HG03060 (cell line): ENCODE results near the gene CCDC92B.

ENCODE experiments used
- ATAC-seq: cut with Tn5 transposase; IDR thresholded peaks from one replicate; pipeline ENCODE4 v1.9.1; 2021; ENCODE audit warnings: low read depth, moderate number of reproducible peaks; ENCODE audit not compliant: unreplicated experiment

Gene CCDC92B

DNA sequence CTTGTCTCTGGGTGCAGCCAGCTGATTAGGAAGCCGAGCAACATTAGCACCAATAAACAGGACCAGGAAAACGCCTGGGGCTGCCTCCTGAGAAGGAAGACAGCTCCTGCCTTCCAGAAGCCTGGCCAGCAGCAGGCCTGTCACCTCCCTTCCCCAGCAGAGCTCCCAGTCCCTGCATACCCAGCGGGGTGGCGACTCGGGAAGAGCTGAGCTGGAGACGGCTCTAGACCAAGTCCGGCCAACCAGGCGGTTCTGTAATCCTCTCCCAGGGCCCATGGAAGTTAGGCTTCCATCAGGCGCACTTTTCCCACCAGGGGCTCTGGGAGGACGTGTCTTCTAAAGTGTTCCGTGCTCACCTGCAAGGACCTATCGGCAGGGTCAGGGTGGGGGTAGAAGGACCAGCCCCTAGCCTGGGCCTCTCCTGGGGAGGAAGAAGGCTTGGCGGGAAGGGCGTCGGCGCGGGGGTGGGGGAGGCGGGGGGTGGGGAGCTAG is 25.9 kb downstream of the CCDC92B start:
- ATAC-seq: no peak

DNA sequence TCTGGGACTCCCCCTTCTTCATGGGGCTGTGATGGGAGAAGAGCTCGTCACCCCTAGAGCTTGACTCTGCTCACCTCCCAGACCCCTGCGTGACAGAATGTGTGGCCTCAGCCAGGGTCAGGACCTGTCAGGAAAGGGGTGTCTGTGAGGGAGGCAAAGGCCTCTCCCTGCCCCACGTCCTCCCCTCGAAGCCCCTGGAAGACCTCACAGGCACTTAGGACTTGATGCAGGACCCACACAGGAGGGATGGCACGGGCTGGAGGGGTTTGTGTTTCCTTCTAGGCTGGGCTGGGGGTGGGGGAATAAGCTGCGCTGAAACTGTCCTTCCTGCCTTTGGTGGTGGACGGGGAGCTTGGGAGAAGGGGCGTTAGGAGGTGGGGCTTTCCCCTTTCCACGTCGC is 26.8 kb downstream of the CCDC92B start:
- no peak for ATAC-seq

DNA sequence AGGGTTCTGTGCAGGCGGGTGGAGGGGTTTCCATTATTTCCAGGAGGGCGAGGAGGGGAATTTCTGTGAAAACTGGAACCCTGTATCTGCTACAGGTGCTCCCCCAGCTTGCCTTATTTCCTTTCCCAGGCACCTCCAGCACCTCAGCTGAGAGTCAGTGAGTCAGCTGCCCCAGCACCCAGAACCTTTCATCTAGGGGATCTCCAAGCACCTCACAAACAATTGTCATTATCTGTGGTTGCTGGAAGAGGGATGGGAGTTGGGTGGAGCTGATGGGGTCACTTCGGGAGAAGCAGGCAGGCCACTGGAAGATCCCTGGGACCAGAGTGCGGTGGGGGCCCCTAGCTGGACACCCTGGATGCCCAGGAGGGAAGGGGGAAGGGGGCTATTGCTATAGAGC is 27.8 kb downstream of the CCDC92B start:
- no peak for ATAC-seq

DNA sequence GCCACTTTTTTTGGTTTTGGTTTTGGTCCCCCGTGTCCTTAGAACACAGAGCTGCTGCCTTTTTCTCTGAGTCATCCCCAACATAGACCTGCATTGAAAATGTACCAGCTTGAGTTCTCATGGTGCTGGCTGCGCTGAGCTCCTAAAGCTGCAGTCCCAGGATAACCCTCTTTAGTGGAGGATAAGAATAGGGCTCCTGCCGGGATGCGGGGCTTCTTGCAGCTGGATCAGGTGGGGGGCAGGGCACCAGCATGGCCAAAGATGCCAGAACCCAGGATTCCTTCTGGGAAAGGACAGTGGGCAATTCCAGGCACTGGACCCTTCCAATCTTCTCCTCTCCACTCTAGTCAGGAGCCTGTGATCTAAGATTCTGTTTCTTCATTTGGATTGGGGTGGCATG is 29.6 kb downstream of the CCDC92B start:
- no peak for ATAC-seq

DNA sequence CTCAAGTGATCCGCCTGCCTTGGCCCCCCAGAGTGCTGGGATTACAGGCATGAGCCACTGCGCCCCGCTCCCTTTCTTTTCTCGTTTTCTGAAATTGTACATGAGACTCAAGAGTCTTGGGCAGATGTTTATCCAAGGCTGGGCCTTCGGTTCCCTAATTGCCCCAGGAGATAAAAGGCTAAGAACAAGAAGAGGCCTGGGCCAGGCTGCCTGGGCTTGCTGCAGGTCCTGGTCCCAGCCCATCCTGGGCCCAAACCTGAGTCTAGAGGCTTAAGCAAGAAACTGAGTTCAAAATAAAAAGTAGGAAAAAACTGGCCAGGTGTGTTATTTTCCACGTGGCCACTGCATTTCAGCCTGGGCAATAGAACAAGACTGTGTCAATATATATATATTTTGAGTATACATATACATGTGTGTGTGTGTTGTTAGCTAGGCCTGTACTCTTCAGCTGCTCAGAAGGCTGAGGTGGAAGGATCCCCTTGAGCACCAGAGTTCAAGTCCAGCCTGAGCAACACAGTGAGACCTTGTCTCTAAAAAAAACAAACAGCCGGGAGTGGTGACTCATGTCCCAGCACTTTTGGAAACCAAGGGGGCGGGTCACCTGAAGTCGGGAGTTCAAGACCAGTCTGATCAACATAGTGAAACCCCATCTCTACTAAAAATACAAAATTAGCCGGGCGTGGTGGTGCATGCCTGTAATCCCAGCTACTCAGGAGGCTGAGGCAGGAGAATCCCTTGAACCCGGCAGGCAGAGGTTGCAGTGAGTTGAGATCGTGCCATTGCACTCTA is 31.1 kb downstream of the CCDC92B start:
- ATAC-seq: no peak

DNA sequence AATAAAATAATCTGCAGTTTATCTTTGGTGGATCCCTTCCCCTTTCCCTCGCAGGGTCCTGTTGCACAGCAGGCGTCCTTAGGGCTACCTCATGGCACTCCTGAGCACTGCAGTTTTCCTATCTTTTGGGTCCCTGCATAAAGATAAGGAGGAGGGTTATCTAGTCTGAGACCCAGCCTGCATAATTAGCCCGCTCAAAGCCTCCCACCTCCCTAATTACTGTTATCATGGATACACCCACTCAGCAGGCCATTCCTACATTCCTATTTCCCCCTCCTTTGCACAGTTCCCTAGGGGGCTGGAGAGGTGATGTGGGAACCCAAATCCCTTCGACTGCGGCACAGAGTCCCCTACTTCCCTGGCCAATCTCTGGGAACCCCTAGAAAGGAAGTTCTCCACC is 32.8 kb downstream of the CCDC92B start:
- ATAC-seq: no peak

DNA sequence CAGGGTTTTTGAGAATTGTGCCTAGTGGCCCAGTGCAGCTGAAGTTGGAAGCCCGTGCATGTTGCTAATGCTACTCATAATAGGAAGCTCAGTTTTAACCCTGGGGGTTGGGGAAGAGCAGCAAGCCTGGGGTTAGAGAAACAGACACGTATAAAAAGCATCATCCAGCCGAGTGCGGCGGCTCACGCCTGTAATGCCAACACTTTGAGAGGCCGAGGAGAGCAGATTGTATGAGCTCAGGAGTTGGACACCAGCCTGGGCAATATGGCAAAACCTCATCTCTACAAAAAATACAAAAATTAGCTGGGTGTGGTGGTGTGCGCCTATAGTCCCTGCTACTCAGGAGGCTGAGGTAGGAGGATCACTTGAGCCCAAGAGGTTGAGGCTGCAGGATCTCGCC is 35.6 kb downstream of the CCDC92B start:
- no peak for ATAC-seq

DNA sequence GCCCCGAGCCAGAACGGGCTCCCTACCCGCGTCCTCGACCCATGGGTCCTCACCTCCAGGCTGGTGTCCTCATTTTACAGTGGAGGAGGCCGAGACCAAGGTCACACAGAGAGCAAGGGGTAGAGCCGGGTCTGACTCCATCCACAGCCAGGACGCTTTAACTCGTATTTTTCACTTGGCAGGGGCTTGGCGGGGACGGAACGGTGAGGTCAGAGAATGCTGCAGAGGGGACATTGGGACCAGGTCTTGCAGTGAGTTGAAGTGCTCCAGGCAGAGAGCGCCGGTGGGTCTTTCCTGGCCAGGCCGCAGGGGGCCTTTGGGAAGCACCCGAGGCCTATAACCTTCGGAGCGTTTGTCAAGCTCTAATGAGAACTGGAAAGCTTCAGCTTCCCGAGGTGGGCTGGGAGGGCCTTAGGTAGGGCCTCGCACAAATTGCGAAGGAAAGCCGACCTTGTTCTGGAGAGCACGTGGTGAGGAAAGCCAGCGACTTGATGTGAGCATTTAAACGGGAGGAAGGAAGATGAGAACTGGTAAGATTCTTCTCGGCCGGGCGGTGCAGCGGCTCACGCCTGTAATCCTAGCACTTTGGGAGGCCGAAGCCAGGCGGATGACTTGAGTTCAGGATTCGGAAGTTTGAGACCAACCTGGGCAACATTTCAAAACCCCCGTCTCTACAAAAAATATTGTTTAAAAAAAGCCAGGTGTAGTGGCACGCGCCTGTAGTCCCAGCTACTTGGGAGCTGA is 37.0 kb downstream of the CCDC92B start:
- no peak for ATAC-seq

DNA sequence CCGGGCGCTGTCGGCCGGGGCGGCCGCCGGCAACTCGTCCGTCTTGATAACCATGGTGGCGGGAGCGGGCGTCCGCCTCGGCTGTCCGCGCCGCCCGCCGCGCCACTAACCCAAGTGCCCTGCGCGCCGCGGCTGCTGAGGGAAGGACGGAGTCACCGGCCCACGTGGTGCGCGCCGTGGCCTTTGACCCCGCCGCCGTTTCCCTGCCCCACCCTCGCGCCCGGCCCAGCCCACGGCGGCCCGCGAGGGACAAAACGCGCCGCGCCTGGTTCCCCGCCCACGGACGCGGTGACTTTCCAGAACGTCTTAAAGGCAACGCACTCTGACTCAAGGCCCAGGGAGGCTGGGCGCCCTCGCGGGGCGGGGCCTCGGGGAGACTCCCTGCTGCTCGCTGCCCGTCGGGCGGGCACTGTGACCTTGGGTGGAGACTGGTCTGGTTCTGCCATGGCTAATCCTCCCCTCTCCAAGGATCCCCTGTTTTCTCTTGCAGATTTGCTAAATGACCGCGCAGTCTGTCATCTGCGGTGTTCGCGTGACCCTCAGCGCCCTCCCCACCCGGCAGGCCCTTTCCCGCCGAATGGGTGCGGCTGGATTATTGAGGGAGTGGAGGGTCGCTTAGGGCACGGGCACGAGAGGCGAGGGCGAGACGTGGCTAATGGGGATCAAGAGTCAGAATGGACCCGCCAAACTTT is 37.7 kb downstream of the CCDC92B start, which contains the start of gene CLUH:
TSS of gene CLUH (minus strand) at position 157 of the 692 bp plus-strand sequence. CDS start at position 54, 103 bp downstream.
- peak; percentile 72 for ATAC-seq

DNA sequence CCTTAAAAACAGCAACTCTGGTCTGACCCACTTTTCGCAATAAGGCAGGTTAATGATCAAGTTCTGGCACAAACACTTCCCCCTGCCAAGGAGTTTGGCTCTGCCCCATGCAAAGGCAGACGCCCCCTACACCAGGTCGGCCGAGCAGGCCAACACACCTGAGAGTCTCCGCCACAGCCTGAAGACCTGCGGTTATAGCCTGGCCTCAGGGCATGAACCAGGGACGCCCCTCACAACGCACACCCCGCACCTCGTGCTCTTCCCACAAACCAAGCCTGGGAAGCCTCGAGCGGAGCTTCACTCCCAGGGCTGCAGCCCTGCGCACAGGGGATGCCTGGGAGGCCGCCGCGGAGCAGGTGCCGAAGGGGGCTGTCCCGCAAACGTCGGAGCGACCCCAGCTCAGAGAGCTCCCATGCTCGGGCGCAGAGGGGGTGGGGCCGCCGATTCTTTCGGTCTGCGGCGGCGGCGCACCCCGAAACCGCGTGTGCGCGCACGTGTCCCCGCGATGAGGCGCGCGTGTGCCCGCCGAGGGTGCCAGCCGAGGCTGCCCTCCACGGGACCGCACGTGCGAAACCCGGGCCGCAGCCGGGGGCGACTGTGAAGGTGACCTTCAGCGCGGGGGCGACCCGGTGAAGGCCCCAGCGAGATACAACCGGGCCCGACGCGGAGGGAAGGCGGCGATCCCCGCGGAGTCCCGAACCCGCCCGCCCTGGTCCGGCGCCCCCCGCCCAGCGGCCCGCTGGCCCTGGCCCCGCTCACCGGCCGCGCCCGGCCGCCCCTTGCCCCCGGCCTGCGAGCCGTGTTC is 38.4 kb downstream of the CCDC92B start:
- ATAC-seq: no peak

DNA sequence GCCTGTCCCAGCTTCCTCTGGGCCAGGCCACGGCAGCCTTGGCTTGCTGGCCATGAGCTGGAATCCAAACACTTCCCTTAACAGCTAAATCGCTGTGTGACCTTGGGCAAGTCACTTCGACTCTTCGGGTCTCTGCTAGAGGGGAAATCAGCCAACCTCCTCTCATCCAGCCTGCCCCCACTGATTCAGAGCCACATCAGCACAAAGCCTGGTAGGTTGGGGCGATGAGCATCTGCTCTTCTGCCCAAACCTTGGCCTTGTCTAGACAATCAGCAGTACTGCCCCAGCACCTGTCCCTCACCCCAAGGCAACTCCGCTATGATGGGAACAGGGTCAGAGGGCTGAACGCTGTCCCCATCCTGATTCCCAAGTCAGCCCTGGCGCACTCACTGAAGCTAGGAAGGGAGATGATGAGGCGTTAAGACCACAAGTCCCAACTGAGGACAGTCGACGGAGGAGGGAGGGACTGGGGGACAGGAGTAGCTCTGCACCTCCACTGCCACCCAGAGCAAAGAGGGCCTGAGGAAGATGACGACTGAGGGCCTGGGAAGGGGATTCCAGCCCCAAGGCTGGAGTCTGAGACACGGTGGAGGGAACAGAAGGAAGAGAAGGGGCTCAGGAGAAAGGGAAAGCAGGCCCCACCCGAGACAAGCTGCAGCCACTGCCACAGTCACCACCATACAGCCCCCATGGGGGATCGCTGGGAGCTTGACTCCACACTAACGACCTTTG is 39.2 kb downstream of the CCDC92B start:
- ATAC-seq: no peak

DNA sequence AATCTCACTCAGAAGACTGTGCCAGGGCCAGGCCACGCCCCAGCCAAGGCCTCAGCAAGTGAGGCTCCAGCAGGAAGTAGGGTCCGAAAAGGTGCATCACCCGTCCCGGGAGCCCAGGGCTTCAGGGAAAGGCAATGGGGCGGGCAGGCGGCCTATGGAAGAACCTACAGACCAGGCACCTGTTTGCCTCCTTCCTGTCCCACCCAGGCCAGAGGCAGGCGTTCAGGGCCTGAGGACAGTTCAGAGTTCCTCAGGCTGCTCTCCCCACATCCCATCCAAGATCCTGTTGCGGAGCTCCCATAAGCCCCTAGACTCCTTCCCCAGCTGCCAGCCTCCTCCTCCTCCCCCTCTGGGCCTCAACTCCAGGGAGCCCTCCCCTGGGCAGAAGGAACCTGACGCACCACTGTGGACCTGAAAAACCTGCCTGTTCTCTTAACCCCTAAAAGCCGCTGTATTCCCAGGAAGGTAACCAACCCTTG is 40.2 kb downstream of the CCDC92B start:
- ATAC-seq: no peak

DNA sequence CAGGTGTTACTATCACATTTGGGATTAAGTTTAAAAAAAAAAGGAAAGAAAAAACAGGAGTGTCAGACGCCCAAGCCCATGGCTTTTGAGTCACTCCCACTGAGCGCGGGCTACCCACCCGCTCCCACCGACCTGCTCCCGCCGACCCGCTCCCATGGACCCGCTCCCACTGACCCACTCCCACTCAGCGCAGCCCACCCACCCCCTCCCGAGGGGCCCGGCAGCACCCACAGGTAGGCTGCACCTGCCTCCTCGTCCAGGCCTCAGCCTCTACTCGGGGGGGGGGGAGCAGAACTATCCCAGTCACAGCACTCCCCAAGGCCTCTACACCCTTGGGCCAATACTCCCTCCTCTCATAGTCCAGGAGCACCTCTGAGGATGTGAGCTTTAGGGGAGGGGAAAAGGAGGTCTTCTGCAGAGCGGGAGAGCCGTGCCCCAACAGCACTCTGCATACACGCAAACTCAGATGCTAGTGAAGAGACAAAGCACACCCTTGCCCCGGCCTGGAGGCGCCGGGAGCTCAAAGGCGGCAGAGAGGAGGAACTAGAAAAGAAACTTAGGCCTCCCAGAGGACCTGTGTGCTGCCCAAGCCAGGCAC is 40.8 kb downstream of the CCDC92B start:
- no peak for ATAC-seq

DNA sequence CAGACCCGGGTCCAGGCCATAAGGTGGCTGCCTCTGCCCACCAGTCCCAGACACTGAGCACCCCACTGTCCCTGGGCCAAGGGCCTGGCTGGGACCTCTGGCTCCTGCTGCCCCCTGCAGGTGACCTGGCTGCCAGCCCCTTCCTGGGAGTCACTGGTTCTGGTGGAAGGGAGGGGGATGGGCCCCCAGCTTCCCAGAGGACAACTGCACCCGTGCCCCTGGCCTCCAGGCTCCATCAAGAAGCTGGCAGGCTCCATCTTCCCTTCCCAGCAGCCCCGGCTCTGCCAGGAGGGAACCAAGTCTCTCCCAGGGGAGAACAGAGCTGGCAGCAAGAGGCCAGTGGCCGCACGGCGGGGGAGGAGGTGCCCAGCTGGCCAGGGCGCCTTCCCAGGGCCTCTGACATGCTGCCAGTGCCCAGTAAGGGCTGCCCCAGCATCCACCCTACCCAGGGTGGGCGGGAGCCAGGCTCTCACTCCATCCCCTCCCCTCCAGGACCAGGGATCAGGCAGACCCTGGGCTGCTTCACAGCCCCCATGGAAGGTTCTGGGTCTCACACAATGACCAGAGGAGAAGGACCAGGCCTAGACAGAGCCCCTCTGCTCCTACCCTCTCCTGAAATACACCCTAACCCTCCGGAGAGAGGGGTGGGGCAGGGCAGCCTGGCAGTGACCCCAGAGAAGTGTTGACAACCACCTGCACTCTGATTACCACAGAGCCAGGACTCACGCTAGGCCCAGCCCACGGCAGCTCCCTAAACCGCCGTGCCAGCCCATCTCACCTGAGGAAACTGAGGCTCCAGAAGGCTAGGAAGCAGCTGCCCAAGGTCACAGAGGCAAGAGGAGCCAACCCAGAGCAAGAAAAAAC is 41.5 kb downstream of the CCDC92B start:
- ATAC-seq: no peak

DNA sequence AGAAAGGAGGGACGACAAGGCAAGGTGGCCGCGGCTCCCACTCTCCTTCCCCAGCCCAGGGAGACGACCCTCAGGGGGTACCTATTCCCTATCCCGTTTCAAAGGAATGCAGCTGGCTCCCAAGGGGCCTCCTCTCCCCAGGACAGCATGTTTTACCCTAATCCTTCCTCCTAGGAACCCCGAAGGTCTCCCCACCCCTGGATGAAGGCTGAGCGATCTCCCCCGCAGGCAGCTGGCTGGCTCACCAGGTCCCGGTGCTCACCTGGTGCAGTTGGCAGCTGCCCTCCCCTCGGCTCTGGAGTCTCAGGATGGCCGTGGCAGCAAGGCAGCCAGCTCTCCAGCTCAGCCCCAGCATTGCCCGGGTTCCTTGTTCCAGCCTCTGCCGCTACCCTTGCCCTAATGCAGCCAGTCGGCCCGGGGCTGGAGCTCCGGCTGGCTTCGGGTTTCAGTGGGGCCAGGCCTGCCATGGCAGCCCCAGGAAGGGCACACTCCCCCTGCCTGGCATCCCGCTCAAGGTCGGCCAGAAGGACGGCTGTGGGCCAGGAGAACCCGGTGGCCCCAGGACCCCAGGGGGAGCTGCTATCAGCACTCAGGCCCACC is 42.4 kb downstream of the CCDC92B start:
- ATAC-seq: no peak

DNA sequence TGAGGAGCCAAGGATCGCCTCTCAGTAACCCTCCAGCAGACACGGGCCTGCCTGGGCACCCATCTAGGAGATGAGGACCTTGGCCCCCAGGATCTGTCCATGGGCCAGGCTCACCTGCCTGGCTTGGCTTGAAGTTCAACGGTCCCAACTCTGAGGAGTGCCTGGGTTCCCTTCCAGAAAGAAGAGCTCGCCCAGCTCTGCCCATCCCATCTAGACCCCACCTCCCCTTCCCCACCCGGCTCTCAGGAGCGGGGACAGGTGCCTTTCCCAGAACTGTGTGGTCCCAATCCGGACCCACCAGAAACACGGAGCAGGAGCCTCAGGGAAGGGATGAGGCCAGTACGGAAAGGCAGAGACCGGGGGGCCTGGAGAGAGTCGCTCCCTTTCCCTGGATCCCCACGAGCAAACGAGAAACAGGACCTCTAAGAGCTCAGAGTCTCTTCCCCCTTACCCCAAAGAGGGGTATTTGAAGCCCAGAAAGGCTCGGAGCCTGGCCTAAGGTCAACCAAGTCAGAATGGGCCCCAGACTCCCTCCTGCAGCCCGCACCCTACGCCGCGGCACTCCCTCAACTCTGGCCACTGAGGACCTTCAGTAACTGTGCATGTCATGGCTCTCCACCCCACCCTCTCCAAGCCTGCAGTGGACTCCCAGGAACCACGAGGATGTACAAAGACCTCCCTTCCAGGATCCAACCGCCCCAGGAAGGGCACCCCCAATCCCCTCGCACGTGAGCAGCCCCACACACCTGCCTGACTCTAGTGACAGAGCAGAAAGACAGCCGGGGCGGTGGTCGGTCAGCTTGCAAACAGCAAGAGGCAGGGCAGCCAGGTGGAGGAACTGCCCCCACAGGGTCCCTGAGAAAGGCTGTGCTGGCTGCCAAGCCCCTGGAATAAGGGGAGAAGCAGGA is 43.3 kb downstream of the CCDC92B start:
- ATAC-seq: no peak

DNA sequence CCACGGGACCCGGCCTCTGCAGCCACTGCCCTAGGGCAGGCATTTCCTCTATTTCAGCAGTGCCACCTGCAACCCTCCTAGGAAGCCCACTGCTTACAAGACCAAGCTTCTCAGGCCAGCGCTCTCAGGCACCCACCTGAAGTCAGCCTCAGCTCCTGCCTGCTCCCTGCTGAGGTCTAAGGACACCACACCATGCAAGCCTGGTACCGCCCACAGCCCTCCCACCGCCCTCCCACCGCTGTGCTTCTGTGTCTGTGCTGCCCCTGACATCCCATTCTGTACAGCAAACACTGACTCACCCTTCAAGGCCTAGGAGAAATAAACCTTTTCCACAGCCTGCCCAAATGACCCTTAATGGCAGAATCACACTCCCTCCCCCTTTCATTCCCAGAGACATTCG is 44.2 kb downstream of the CCDC92B start:
- ATAC-seq: no peak
